H1 (cell line): ENCODE data around the gene CCBE1. TPM values are rescaled to one million over a fixed set of nuclear protein-coding genes. Genes with fewer than 3 reads are reported as not detected.

ENCODE experiments used
- EZH2 ChIP-seq: fragments of 200-600 bp; sonication (generic); IDR thresholded peaks from 2 replicates; pipeline ENCODE4 v1.7.1; 2012; ENCODE audit warnings: low read depth, mild to moderate bottlenecking, moderate library complexity, low read length, inconsistent platforms; ENCODE audit not compliant: severe bottlenecking
- SP4 ChIP-seq: IDR thresholded peaks from 2 replicates; pipeline ENCODE4 v1.6.1; 2012; ENCODE audit warnings: low read length, inconsistent platforms
- polyA plus RNA-seq, 7 experiments: library from polyadenylated mRNA; depleted of rRNA in 3 of 7; stranded (reverse) in 5 of 7; unstranded in 2 of 7; fragments of >200 nt in 5 of 7; fragments of 200-250 nt in 2 of 7; gene quantifications; 1 replicate in 5 of 7; 2 replicates in 1 of 7; 4 replicates in 1 of 7; pipeline versions ENCODE4 v1.2.1 to v1.2.3, GENCODE V29; 2011 to 2013; ENCODE audit warnings: missing spikeins in 2 of 7, mixed read lengths in 2 of 7
- total RNA-seq: library from RNA; stranded (reverse); fragmentation: NEBNext Ultra II Directional; extraction: Animal tissue kit (Norgen Biotek cat#: 25700); gene quantifications from 2 replicates; pipeline ENCODE4 v1.2.1, GENCODE V29; 2021
- TF ChIP-seq, protein P1 (sequence below): IDR thresholded peaks from 2 replicates; pipeline ENCODE4 v1.6.1; 2011; ENCODE audit warnings: low read depth, mild to moderate bottlenecking, low read length; ENCODE audit not compliant: insufficient read depth

The CCBE1 gene
- total and polyA plus RNA-seq, 2 of the 8 experiments (the other 6 are each of a cell fraction or from before 2014, with no cell fraction given): 2.1 to 2.6 TPM

DNA sequence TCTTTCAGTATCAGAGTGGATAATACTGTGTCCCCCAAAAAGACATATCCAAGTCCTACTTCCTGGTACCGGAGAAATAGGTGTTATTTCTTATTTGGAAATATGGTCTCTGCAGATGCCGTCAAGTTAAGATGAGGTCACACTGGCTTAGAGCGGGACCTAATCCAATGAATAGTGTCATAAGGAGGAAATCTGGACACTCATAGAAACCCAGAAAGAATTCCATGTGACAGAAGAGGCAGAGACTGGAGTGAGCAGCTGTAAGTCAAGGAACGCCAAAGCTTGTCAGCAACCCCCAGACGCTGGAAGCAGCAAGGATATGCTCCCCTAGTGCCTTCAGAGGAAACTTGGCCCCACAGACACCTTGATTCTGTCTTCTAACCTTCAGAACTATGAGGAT, 69.8 kb downstream of the CCBE1 start (continued):
- no peak for TF ChIP-seq EZH2
- TF ChIP-seq SP4: no peak
- TF ChIP-seq, protein P1, sequence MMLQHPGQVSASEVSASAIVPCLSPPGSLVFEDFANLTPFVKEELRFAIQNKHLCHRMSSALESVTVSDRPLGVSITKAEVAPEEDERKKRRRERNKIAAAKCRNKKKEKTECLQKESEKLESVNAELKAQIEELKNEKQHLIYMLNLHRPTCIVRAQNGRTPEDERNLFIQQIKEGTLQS: no peak
- TF ChIP-seq, all 59 proteins: peak for 0
